Mammary epithelial cell (primary cell): ENCODE results near the gene PYDC1.

ENCODE experiments used
- CTCF ChIP-seq, 2 donors: IDR thresholded peaks in 1 of 2; conservative IDR thresholded peaks in 1 of 2; 2 replicates each; pipeline ENCODE4 v1.5.1; 2011 to 2012; ENCODE audit warnings: inconsistent platforms in 2 of 2, low read length in 2 of 2, mild to moderate bottlenecking in 2 of 2, control low read depth in 1 of 2, low read depth in 1 of 2; ENCODE audit not compliant: insufficient read depth in 1 of 2; ENCODE audit errors: extremely low read depth in 1 of 2
- EZH2 ChIP-seq: IDR thresholded peaks from 2 replicates; pipeline ENCODE4 v1.6.1; 2012; ENCODE audit warnings: low read length, inconsistent platforms, borderline replicate concordance

- no peak for TF ChIP-seq CTCF (conservative IDR thresholded peaks at IDR 0.05 in 1 of 2, IDR thresholded peaks at IDR 0.05 in 1 of 2; ENCODE audit: extremely low read depth in 1 of 2, insufficient read depth in 1 of 2, low read depth in 1 of 2, low read length in 2 of 2)
- TF ChIP-seq EZH2 = no peak
Measured at GRCh38 chr16:31242206-31242605, 25.3 kb upstream of the PYDC1 start.
